ENCODE measurements around the gene TTC34.
"Not testable (repeated sequence)": the region's sequence is repeated elsewhere in the genome, so short reads cannot be mapped to it uniquely, and the experiment has no call there.

DNA sequence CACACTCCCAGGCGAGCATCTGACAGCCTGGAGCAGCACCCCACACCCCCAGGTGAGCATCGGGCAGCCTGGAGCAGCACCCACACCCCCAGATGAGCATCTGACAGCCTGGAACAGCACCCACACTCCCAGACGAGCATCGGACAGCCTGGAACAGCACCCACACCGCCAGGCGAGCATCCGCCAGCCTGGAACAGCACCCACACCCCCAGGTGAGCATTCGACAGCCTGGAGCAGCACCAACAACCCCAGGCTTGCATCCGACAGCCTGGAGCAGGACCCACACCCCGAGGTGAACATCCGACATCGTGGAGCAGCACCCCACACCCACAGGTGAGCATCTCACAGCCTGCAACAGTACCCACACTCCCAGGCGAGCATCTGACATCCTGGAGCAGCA, 42.1 kb downstream of the TTC34 start:
- TF ChIP-seq, protein P1, sequence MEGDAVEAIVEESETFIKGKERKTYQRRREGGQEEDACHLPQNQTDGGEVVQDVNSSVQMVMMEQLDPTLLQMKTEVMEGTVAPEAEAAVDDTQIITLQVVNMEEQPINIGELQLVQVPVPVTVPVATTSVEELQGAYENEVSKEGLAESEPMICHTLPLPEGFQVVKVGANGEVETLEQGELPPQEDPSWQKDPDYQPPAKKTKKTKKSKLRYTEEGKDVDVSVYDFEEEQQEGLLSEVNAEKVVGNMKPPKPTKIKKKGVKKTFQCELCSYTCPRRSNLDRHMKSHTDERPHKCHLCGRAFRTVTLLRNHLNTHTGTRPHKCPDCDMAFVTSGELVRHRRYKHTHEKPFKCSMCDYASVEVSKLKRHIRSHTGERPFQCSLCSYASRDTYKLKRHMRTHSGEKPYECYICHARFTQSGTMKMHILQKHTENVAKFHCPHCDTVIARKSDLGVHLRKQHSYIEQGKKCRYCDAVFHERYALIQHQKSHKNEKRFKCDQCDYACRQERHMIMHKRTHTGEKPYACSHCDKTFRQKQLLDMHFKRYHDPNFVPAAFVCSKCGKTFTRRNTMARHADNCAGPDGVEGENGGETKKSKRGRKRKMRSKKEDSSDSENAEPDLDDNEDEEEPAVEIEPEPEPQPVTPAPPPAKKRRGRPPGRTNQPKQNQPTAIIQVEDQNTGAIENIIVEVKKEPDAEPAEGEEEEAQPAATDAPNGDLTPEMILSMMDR (conservative IDR thresholded peaks at IDR 0.05): not testable (repeated sequence)
- not testable (repeated sequence) for TF ChIP-seq EZH2 (IDR thresholded peaks at IDR 0.05; ENCODE audit: low read depth)

Measured in PC-9 (cell line).